ENCODE results near the gene COMP. TPM values are rescaled to one million over a fixed set of nuclear protein-coding genes. Genes with fewer than 3 reads are reported as not detected.

The COMP gene
- total RNA-seq, 1 donor from 2014 or later: not detected

DNA sequence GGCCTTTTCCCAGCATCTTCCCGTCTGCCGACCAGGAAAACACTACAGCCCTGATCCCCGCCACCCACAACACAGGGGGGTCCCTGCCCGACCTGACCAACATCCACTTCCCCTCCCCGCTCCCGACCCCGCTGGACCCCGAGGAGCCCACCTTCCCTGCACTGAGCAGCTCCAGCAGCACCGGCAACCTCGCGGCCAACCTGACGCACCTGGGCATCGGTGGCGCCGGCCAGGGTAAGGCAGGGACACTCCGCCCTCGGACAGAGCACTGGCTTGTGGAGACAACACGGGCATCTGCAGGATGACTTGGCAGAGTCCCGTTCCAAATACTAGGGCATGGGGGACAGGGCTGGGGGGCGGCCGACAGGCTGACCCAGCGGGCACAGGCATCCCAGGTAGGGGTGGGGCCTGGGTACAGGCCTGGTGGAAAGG lies 31.1 kb downstream of the COMP start:
- intact Hi-C loops (cut with DNase I): no loop called here
- ATAC-seq (no peak), DNase-seq (ENCODE audit: missing footprints) (no peak)

DNA sequence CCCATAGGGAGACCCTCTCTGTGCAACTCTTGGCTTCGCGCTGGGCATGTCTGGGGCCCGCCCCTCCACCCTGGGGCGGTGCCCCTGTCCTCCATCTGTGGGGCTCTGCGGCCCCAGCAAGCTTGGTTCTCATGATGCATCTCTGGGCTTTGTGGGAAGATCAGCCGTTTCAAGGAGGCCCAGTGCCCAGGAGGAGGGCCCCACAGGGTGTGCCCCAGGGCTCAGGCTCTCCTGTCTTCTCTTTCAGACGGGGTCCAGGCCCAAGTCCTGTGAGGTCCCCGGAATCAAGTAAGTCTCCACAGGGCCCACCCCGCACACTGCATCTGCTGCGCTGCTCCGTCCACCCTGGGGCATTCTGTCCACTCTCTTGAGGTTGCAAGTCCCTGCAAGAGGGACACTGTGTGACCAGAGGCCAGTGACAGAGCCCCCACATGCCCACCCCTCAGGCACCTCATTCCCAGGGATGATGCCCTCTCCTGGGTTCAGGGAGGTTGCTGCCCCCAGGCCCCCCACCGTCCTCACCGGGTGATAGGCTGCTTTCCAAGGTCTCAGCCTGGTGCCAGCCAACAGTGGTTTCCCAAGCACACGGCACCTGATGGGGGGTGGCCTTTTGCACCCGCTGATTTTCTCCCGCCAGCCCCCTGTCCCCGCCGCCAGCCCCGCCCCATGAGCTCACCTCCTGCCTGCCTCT lies 31.7 kb downstream of the COMP start:
- intact Hi-C loops (cut with DNase I): no loop called here
- ATAC-seq: no peak
- no peak for DNase-seq (ENCODE audit: missing footprints)

DNA sequence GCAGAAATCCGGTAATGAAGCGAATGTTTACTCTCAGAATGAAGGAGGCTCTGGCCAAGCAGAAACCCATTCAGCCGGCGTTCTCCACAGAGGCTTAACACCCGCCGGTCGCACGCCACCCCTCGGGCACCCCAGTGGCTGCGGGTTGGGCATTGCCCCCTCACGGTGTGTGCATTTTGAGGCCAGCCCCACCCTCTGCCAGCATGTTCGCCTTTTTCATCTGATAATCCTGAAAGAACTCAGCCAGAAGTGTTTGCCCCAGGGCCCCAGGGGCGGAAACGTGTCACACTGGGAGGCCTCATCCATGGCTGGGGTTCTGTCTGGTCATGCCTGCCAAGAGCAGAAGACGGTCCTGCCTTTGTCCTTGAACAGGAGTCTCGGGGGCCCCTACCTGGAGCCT lies 34.2 kb downstream of the COMP start:
- DNase-seq (ENCODE audit: missing footprints) (no peak), ATAC-seq (no peak)
- intact Hi-C loops (cut with DNase I): no loop called here

DNA sequence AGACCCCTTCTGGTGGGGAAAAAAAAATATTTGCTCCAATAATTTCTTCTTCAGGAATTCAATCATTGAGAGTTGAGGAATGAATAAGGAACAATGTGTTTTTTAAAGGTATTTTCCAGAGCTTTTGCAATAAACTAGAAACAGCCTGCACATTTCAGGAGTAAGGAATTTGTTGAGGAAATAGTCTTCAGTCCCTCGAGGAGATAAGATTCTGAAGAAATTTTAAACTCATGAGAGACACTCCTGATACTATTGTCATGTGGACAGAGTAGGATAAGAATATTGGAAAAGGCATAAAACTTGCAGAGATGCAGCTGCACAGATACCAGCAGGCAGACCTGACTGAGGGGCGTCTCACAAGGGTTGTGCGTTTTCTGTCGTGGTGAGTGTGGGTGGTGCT lies 36.6 kb downstream of the COMP start:
- DNase-seq (ENCODE audit: missing footprints) (no peak), ATAC-seq (no peak)
- intact Hi-C loops (cut with DNase I): no loop called here

DNA sequence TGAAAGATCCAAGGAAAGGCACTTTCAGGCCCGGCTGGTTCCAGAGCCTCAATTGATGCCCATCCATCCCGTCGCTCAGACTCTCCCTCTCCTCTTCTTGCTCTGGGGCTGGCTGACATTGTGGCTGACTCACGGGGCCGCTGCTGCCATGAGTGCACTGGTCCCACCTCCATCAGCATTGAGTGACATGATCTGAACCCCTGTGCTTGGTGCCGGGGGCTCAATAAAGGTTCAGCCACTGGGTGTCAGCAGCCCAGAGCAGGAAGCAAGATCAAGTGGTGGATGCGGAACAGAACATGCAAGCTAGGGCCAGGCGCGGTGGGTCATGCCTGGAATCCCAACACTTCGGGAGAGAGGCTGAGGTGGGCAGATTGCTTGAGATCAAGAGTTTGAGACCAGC lies 39.5 kb downstream of the COMP start:
- intact Hi-C loops (cut with DNase I): no loop called here
- DNase-seq (ENCODE audit: missing footprints): no peak
- no peak for ATAC-seq

DNA sequence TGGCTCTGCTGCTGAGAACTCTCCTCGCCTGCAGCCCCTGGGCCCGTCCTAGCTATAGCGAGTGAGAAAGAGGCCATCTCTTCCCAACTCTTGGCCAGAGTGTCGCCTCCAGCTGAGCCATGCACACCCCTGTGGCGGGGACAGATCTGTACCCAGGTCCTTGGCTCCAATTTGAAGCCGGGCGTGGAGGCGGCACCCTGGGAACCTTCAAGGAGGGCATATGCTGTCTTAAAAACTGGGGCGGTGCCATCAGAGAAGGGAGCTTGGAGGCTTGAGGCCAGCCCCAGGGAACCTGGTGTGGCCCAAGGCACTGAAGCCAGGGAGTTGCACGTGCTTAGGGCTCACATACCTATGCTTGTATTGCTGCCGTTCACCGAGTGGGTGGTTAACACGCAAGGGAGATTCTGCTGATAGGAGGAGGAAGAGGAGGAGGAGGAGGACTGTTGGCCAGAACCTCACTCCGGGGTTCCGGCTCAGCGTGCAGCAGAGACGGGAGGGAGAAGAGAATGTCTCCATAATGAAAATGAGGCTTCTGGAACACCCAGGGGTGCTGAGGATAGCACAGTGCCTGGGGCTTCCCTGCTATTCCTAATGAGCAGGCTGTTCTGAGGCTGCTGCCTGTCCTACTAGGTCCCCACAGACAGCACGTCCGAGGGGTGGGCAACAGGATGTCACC lies 40.7 kb downstream of the COMP start:
- intact Hi-C loops (cut with DNase I): no loop called here
- ATAC-seq (no peak), DNase-seq (ENCODE audit: missing footprints) (no peak)

DNA sequence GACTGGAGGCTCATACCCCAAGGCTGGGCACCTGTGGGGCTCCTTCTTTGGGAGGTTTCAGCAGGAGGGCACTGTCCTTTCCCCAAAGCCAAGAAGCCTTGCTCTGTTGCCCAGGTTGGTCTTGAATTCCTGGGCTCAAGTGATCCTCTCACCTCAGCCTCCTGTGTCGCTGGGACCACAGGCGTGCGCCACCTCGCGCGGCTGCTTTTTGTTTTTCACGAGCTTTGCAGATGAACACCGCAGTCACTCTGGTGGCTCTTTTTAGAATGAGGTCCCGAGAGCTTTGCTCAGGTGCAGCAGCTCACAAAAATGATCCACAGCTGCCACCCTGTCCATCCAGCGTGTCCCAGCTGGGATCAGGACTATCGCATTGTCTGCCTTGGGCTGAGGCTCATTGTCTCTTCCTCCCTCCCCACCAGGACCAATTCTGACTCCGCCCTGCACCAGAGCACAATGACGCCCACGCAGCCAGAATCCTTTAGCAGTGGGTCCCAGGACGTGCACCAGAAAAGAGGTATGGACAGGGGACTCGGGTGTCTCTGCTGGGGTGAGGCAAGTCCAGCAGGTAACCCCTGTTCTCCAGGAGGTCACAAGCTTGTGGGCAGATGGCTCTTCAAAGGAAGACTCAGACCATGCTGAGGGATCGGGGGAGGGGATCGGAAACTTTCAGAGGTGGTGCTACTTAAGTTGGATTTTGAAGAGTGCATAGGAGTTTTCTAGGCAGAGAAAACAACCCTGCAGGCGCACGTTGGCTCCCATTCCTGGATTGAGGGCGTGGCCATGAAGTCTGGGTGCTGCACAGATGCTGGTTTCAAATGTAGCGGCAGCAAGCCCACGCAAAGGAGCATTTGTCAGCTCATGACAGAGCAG lies 41.5 kb downstream of the COMP start:
- intact Hi-C loops (cut with DNase I): no loop called here
- no peak for ATAC-seq

DNA sequence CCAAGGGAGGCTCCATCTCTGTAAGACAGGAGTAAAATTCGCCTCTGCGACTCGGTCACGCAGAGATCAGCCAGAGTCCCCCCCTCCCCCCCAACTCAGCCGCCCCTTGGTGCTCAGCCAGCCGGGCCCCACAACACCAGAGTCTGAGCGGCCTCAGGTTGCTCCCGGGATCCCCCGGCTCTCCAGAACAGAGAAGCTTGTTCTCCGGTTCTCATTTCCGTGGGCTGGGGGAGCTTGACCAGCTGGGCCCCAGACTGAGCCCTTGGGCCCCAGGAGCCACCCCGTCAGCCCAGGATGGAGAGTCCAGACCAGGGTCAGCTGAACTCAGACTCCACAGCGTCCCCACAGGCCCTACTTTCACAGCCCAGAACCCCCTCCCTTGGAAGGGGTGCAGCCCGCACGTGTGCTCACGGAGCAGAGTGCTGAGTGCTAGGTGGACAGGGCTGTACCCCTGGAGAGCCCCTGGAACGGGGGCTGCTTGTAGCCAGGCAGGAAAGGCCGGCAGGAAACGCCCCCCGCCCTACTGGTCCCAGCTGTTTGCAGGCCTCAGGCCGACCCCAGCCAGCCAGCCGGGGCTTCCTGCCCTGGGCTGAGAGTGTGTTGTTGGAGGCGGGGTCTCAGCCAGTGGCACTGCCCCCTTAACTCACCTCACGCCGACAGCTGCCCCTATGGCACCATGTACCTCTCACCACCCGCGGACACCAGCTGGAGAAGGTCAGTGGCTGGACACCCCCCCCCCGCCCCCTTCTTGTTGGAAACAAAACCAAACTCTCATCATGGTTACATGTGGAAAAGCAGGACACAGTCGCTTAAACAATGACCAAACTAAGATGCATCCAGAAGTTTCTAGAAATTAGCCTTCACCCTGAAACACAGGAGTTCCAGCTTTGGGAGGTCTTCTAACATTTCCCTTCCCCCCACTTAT lies 44.4 kb downstream of the COMP start:
- DNase-seq (ENCODE audit: missing footprints) (peak; percentile 48), ATAC-seq (no peak)
- intact Hi-C loops (cut with DNase I): no loop called here

More for the DNA sequence above, 41.5 kb downstream of the COMP start:
- no peak for DNase-seq (ENCODE audit: missing footprints)

DNA sequence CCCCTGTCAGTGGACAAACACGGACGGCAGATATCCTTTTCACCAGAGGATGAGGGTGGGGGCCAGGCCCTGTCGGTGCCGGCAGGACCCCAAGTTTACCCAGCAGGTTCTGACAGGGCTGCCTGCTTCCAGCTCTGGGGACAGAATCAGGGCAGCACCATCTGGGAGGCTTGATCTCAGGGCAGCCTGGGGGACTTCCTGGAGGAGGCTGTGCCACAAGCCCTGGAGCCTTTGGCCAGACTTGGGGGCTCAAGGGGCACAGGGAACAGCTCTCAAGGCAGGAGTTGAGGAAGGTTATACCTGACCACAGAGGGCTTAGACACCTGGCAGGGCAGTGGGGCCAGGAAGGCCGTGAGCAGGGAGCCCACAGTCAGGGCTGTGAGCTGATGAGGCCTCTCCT lies 45.2 kb downstream of the COMP start:
- intact Hi-C loops (cut with DNase I): no loop called here
- ATAC-seq (no peak), DNase-seq (ENCODE audit: missing footprints) (peak; percentile 32)

DNA sequence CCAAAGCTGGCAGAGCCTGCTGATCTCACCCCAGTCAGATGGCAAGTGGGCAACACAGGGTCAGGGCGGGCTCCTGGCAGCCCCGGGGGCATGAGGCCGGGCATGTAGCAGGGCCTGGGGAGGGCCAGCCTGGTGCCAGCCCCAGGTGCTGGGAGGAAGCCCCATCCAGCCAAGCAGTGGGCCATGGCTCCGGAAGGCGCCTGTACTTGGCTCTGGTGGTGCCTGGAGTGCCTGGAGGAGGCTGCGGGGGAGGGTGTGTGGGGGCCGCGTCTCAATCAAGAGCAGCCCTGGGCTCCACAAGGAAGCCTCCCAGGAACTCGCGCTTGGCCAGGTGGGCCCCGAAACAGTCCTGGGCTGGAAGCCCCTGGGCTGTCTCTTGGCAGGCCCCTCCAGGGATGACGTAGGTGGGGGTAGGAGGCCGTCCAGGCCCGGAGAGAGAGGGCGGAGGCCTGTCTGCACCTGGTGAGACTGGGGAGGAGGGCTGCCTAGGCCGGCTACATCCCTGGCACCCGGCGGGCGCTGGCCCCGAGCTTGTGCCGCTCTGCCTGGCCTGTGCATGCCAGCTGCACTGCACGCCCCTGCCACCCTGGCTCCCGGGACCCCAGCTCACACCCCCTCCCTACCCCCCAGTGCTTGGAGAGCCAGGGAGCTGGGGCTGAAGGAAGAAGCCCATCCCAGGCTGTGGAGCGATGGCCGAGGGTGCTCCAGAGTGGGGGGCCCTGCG lies 45.9 kb downstream of the COMP start:
- ATAC-seq (no peak), DNase-seq (ENCODE audit: missing footprints) (peak; percentile 64)
- intact Hi-C loops (cut with DNase I): no loop called here

DNA sequence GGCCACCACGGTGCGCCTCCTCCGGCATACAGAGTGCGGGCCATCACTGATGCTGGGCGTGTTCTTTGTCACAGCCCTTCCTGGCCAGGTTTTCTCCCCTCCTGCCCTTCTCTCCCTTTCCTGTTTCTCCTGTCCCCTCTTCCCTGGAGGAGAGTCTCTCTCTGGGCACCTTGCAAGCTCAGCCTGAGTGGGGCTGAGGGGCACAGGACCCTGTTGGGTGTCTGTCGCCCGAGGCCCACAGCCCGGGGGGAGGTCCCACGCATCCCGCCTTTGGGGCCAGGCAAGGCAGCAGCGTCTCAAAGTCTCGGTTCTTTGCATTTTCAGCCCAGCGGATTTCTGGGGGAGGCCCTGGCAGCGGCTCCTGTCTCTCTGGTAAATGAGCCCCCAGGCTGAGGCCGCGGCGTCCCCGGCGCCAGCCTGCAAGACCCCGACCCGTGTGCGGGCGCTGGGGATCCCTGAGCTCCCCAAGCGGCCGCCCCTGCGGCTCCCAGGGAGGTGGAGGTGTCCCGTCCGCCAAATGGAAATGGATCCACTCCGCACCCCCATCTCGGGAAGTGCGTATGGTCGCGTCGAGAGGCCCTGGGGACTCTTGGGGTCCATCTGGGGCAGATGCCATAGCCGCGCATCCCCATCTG lies 47.2 kb downstream of the COMP start:
- DNase-seq (ENCODE audit: missing footprints) (peak; percentile 28), ATAC-seq (no peak)
- intact Hi-C loops (cut with DNase I): no loop called here

DNA sequence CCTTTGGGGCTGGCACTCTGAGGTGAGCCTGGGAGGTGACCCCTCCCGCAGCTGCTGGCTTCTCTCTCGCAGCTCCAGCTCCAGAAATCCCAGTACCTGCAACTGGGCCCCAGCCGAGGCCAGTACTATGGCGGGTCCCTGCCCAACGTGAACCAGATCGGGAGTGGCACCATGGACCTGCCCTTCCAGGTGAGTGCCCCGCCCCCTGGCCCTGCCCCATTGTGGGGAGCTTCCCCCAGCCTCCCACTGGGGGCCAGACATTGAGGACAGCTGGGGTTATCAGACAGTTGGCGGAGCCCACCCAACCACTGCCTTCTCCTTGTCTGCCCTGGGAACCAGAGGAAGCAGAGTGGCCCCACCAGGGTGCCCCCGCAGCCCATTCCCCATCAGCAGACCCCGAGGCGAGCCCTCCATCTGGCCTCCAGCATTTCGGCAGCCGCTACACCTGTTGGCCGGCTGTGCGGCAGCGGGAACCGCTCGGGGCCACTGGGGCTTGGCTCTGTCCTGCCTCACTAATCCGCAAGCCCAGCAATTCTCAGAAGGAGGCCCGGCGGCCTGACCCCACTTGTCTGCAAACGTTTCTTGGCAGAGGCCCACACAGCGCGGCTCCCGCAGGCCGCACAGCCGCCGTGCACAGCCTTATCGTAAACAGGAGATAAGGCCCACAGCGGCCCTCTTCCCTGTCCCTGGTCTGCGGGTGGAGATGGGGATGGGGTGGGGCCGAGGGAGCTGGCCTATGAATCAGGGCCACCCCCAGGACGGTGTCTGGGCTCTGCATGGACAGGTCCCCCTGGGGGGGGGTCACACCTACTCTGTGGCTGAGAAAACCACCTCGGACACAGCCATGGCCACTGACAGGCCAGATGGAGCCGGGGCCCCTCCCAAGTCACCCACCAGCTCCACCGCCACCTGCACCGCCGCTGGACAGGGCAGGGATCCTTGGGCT lies 48.0 kb downstream of the COMP start:
- ATAC-seq (peak; percentile 81), DNase-seq (ENCODE audit: missing footprints) (peak; percentile 86)
- intact Hi-C loops (cut with DNase I): no loop called here

DNA sequence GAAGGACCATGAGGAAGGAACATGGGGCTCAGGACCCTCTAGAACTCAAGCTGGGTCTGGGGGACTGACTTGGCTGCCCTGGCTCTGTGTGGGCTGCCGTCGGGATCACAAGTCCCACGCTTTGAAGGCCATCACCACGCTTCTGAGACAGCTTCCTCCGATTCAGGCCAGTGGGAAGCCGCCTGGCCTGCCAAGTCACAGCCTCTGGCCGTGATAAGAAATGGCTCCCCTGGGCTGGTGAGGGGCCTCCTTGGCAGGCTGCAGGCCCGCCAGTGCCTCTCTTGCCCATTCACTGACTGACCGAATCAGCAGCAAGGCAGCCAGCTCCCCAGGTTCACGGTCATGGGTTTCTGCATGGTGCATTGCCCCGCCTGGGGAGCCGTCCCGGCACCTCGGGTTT lies 48.8 kb downstream of the COMP start:
- no peak for ATAC-seq
- DNase-seq (ENCODE audit: missing footprints): peak; percentile 16
- intact Hi-C loops (cut with DNase I): no loop called here

DNA sequence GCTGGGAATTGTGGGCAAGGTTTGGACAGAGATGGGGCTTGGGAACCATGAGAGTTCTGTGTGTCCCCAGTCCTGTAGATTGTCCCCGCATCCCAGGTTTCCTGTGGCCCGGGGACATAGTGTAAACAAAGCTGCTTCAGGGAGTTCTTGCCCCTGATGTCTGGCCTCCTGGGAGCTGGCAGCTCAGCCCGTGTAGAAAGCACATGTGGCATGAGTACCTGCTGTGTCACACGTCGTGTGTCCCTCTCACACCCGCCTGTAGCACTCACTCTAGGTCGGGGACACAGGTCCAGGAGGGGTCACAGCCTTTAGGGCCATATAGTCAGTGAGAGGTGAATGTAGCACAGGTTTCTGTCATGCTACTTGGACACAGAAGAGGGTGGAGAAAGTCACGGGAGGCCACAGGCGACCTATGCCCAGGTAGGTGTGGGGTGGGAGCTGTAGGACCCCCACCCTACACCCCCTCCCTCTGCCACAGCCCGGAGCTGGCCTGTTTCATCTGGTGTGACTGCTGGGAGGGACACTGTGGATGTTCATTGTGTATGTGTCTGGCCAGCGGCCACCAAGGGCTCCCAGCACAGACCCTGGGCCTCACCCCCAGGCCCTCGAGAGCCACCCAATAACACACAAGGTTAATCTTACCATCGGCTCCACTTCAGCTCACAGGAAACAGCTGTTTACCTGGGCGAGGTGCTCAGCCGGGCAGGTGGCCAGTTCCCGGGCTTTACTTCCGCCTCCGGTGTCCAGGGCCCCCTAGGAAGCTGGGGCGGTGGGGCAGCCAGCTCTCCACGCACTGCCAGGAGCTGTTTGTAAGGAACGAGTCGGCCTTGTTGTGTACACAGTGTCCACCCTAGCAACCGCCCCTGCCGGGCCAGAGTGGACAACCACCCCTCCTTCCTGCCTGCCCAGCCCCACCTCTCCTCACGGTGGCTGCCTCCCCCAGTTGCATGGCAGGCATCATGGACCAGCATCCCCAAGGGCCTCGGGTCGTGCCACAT lies 49.7 kb downstream of the COMP start:
- DNase-seq (ENCODE audit: missing footprints) (peak; percentile 64), ATAC-seq (no peak)
- intact Hi-C loops (cut with DNase I): no loop called here

DNA sequence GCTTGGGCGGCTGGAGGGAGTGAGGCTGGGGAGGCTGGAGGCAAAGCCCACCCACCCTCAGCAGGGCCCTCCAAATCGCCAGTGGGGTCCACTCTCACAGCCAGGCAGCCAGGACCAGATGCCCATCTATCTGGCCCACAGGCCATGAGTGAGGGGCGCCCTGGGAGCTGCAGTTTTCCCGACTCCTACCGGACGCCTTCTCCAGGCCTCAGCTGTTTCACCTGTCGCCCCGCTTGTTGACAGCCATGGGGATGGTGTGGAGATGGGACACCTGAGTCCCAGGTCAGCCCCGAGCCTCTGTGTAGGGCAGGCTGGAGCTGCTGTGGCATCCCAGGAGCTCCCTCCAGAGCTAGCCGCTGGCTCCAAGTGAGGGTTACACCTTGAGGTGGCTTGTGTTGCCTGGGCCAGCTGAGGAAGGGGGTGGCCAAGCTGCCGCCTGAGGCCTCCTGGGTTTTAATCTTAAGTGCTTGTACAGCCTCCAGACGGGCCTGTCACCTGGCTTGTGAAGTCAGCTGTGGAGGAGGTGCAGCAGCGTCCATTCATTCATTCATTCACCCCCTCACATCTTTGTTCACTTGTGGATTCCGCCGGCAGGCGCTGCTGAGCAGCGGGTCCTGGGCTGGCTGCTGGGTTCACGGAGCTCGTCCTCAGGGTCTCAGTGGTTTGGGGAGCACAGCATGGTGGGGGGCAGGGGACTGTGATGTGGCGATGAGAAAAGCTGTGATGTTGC lies 52.0 kb downstream of the COMP start:
- intact Hi-C loops (cut with DNase I): no loop called here
- ATAC-seq (no peak), DNase-seq (ENCODE audit: missing footprints) (no peak)

All from Right ventricle myocardium inferior (tissue), 1 donor.